NCI-H2227 (cell line): ENCODE results near the gene MACROD2.

Experiments used
- DNase-seq: peaks from one replicate; lab custom pipeline; 2025; ENCODE audit not compliant: unreplicated experiment; lab: John Stamatoyannopoulos, UW

Gene MACROD2

GRCh38 chr20:15227102-15227501, 1231.8 kb downstream of the MACROD2 start:
- no peak for DNase-seq

- no peak for DNase-seq
Observed at GRCh38 chr20:15232243-15232642, 1236.9 kb downstream of the MACROD2 start.

GRCh38 chr20:15235471-15236198, 1240.3 kb downstream of the MACROD2 start:
- DNase-seq: no peak

- peak; percentile 9 for DNase-seq
Observed at GRCh38 chr20:15236812-15237211, 1241.5 kb downstream of the MACROD2 start.

- DNase-seq: no peak
Observed at GRCh38 chr20:15239542-15240206, 1244.4 kb downstream of the MACROD2 start.

- DNase-seq: no peak
Observed at GRCh38 chr20:15240801-15241200, 1245.5 kb downstream of the MACROD2 start.

- no peak for DNase-seq
Observed at GRCh38 chr20:15241681-15242080, 1246.4 kb downstream of the MACROD2 start.

- DNase-seq: no peak
Observed at GRCh38 chr20:15242773-15243172, 1247.5 kb downstream of the MACROD2 start.

GRCh38 chr20:15245896-15246295, 1250.6 kb downstream of the MACROD2 start:
- no peak for DNase-seq

- DNase-seq: no peak
Observed at GRCh38 chr20:15248618-15249395, 1253.5 kb downstream of the MACROD2 start.

- DNase-seq: no peak
Observed at GRCh38 chr20:15251171-15251570, 1255.9 kb downstream of the MACROD2 start.

GRCh38 chr20:15252304-15252703, 1257.0 kb downstream of the MACROD2 start:
- no peak for DNase-seq

- DNase-seq: no peak
Observed at GRCh38 chr20:15253431-15253830, 1258.1 kb downstream of the MACROD2 start.

GRCh38 chr20:15256676-15257568, 1261.6 kb downstream of the MACROD2 start:
- DNase-seq: no peak

GRCh38 chr20:15257569-15257870, 1262.2 kb downstream of the MACROD2 start:
- DNase-seq: no peak

GRCh38 chr20:15265581-15266309, 1270.4 kb downstream of the MACROD2 start:
- DNase-seq: no peak

- no peak for DNase-seq
Observed at GRCh38 chr20:15267935-15268334, 1272.6 kb downstream of the MACROD2 start.

GRCh38 chr20:15278041-15278440, 1282.7 kb downstream of the MACROD2 start:
- DNase-seq: no peak

GRCh38 chr20:15287329-15287728, 1292.0 kb downstream of the MACROD2 start:
- no peak for DNase-seq

GRCh38 chr20:15288106-15288505, 1292.8 kb downstream of the MACROD2 start:
- no peak for DNase-seq
